K562 (cell line): ENCODE data around the gene FASTK. TPM values are rescaled to one million over a fixed set of nuclear protein-coding genes. Genes with fewer than 3 reads are reported as not detected.
A peak's percentile ranks its signal among the peaks of the same experiment; 100 is the strongest.
"Not testable (repeated sequence)": the region's sequence is repeated elsewhere in the genome, so short reads cannot be mapped to it uniquely, and the experiment has no call there.

ENCODE experiments used
- BCL6 ChIP-seq: fragments of 250-450 bp; sonication (Bioruptor Pico); IDR thresholded peaks from 2 replicates; pipeline ENCODE4 v1.4.0; 2020
- NR2C2 ChIP-seq, 2 experiments: fragments of 200-800 bp in 1 of 2; sonication (Bioruptor generic) in 1 of 2; sonication (generic) in 1 of 2; formaldehyde crosslinking in 1 of 2; IDR thresholded peaks; 2 replicates each; pipeline versions ENCODE4 v1.6.1 to v1.8.0; 2016 to 2022; ENCODE audit warnings: mild to moderate bottlenecking in 1 of 2, missing compliant biosample characterization in 1 of 2, missing genetic modification characterization in 1 of 2, missing genetic modification reagents in 1 of 2
- NR4A1 ChIP-seq, 2 experiments: fragments of 250-450 bp in 1 of 2; fragments of 450-650 bp in 1 of 2; sonication (Bioruptor Pico) in 1 of 2; IDR thresholded peaks; 2 replicates each; pipeline versions ENCODE4 v1.4.0 to v1.6.1; 2016 to 2020; ENCODE audit warnings: mild to moderate bottlenecking in 2 of 2, missing compliant biosample characterization in 1 of 2, missing genetic modification characterization in 1 of 2, moderate library complexity in 1 of 2
- NUFIP1 ChIP-seq: fragments of 450-650 bp; IDR thresholded peaks from 2 replicates; pipeline ENCODE4 v1.6.1; 2018; ENCODE audit not compliant: partially characterized antibody
- PKNOX1 ChIP-seq: fragments of 450-650 bp; IDR thresholded peaks from 2 replicates; pipeline ENCODE4 v1.6.1; 2016
- ZNF75A ChIP-seq: fragments of 450-650 bp; formaldehyde crosslinking; IDR thresholded peaks from 2 replicates; pipeline ENCODE4 v1.4.0; 2020; ENCODE audit warnings: mild to moderate bottlenecking
- polyA plus RNA-seq, 8 experiments: library from polyadenylated mRNA; depleted of rRNA in 4 of 8; stranded (reverse) in 5 of 8; unstranded in 3 of 8; fragments of >200 nt; fragmentation: Nextera tagmentation in 2 of 8; fragmentation: Illumina TruSeq in 1 of 8; extraction: Ambion mirVana in 2 of 8; extraction: Trizol in 1 of 8; gene quantifications; 2 replicates each; pipeline versions ENCODE4 v1.2.1 to v1.2.3, GENCODE V29; 2011 to 2014; ENCODE audit warnings: inconsistent platforms in 1 of 8, missing spikeins in 1 of 8
- total RNA-seq, 7 experiments: library from RNA; depleted of rRNA in 6 of 7; stranded (reverse); fragments of >200 nt in 6 of 7; fragmentation: Illumina TruSeq in 2 of 7; extraction: Trizol in 2 of 7; gene quantifications; 2 replicates each; pipeline versions ENCODE4 v1.2.1 to v1.2.3, GENCODE V29; 2011 to 2021; ENCODE audit warnings: low replicate concordance in 1 of 7
- TF ChIP-seq, protein P1 (sequence below), 2 experiments: fragments of 450-650 bp; IDR thresholded peaks; 2 replicates each; pipeline ENCODE4 v1.6.1; 2016; ENCODE audit warnings: mild to moderate bottlenecking in 2 of 2, borderline replicate concordance in 1 of 2, low read depth in 1 of 2, moderate library complexity in 1 of 2
- TF ChIP-seq, protein P2 (sequence below): fragments of 200-800 bp; sonication (Bioruptor generic); IDR thresholded peaks from 2 replicates; pipeline ENCODE4 v1.6.1; 2017; ENCODE audit warnings: missing genetic modification characterization, missing compliant biosample characterization

Gene FASTK
- total and polyA plus RNA-seq, 9 of the 15 experiments (the other 6 are each of a cell fraction or from before 2014, with no cell fraction given) = 0.51 to 150 (median 48.2) TPM

GRCh38 chr7:151026771-151027727 is 53.6 kb downstream of the FASTK start (continued):
- TF ChIP-seq, protein P1, sequence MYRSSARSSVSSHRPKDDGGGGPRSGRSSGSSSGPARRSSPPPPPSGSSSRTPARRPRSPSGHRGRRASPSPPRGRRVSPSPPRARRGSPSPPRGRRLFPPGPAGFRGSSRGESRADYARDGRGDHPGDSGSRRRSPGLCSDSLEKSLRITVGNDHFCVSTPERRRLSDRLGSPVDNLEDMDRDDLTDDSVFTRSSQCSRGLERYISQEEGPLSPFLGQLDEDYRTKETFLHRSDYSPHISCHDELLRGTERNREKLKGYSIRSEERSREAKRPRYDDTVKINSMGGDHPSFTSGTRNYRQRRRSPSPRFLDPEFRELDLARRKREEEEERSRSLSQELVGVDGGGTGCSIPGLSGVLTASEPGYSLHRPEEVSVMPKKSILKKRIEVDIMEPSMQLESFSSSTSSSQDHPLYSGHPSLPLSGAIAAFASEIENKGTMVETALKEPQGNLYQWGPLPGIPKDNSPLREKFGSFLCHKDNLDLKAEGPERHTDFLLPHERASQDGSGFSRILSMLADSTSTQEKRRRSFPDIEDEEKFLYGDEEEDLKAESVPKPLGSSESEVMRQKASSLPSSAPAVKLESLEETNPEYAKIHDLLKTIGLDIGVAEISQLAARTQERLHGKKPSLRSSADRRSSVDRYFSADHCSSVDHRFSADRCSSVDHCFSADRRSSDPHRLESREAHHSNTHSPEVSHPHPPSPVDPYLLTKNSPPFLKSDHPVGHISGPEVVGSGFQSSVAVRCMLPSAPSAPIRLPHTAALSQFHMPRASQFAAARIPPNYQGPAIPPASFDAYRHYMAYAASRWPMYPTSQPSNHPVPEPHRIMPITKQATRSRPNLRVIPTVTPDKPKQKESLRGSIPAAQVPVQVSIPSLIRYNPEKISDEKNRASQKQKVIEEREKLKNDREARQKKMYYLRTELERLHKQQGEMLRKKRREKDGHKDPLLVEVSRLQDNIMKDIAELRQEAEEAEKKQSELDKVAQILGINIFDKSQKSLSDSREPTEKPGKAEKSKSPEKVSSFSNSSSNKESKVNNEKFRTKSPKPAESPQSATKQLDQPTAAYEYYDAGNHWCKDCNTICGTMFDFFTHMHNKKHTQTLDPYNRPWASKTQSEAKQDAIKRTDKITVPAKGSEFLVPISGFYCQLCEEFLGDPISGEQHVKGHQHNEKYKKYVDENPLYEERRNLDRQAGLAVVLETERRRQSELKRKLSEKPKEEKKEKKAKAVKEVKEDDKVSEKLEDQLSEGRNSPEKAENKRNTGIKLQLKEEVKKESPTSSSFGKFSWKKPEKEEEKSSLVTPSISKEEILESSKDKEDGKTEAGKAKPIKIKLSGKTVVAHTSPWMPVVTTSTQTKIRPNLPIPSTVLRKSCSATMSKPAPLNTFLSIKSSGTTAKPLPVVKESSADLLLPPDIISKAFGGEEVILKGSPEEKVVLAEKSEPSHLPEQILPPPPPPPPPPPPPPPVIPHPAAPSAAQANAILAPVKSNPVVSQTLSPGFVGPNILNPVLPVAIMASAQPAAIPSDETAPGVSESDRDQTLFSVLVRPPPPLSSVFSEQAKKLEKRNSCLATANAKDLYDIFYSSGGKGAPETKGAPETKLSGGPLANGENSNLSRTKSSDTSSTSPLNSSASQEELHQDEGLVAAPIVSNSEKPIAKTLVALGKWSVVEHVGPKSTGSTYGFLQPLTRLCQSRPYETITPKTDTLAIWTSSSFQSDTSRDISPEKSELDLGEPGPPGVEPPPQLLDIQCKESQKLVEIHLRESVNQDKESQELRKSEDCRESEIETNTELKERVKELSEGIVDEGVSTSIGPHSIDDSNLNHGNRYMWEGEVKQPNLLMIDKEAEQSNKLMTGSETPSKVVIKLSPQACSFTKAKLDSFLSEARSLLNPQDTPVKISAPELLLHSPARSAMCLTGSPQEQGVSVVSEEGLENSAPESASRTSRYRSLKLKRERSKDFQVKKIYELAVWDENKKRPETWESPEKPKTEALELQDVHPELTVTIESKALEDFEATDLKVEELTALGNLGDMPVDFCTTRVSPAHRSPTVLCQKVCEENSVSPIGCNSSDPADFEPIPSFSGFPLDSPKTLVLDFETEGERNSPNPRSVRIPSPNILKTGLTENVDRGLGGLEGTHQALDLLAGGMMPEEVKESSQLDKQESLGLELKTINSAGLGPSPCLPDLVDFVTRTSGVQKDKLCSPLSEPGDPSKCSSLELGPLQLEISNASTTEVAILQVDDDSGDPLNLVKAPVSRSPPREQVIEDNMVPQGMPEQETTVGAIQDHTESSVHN (IDR thresholded peaks at IDR 0.05; ENCODE audit: borderline replicate concordance in 1 of 2, low read depth in 1 of 2) = peak in 1 of 2 experiments; percentile 55; a peak in 1 of 4 replicates
- TF ChIP-seq, protein P2, sequence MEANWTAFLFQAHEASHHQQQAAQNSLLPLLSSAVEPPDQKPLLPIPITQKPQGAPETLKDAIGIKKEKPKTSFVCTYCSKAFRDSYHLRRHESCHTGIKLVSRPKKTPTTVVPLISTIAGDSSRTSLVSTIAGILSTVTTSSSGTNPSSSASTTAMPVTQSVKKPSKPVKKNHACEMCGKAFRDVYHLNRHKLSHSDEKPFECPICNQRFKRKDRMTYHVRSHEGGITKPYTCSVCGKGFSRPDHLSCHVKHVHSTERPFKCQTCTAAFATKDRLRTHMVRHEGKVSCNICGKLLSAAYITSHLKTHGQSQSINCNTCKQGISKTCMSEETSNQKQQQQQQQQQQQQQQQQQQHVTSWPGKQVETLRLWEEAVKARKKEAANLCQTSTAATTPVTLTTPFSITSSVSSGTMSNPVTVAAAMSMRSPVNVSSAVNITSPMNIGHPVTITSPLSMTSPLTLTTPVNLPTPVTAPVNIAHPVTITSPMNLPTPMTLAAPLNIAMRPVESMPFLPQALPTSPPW = peak; percentile 63
- TF ChIP-seq NUFIP1 = peak; percentile 51
- TF ChIP-seq ZNF75A = peak; percentile 73; the same call in 1 of the 2 replicates
- 0 out of 2 replicates have a peak, but pooled peaks have one; percentile 4 for TF ChIP-seq PKNOX1
- TF ChIP-seq NR4A1 (CRISPR knock-in tag; IDR thresholded peaks at IDR 0.05) = 0 out of 2 replicates have a peak, but pooled peaks have one; percentile 13
- TF ChIP-seq NR4A1 (tag; IDR thresholded peaks at IDR 0.05) = peak; percentile 99
- TF ChIP-seq BCL6 (CRISPR knock-in tag) = peak; percentile 85; the same call in 1 of the 2 replicates
- TF ChIP-seq NR2C2 (CRISPR knock-in tag; IDR thresholded peaks at IDR 0.05) = not testable (repeated sequence)
- TF ChIP-seq NR2C2 (tag; IDR thresholded peaks at IDR 0.05) = peak; percentile 67; the same call in 1 of the 2 replicates
